ENCODE data around the gene EIF2AK2.

- TF ChIP-seq CTCF (IDR thresholded peaks at IDR 0.05) = no peak
- no peak for TF ChIP-seq ZFX (IDR thresholded peaks at IDR 0.05; ENCODE audit: borderline replicate concordance)
These were observed 95.0 kb downstream of the EIF2AK2 start for GRCh38 chr2:37061776-37062175.

Data from 22Rv1 (cell line).